ENCODE measurements around the gene NEDD4L. TPM values are rescaled to one million over a fixed set of nuclear protein-coding genes. Genes with fewer than 3 reads are reported as not detected.

NEDD4L gene
- total and polyA plus RNA-seq, 9 donors: 24.8 to 43.1 (median 34.0) TPM

GRCh38 chr18:58401191-58401590 lies 357.2 kb downstream of the NEDD4L start:
- Histone ChIP-seq H3K4me1 (ENCODE audit: control insufficient read depth, insufficient read depth, low read length) (peaks cover 21% of the 10 kb centered on the region), H3K27me3 (ENCODE audit: control insufficient read depth, insufficient read depth, low read length) (no peaks in the 10 kb centered on the region), H3K36me3 (ENCODE audit: control insufficient read depth, insufficient read depth, low read length) (peaks cover 9% of the 10 kb centered on the region), H3K4me3 (ENCODE audit: low read length) (no peak overlapping the region), H3K9me3 (replicated peaks; ENCODE audit: control insufficient read depth, low read depth, low read length) (no peaks in the 10 kb centered on the region), H3K27ac (ENCODE audit: low read length) (no peak overlapping the region)
- WGBS (ENCODE audit: insufficient coverage): no CpG with 5 or more reads among the region's 2 CpGs
- no peak for DNase-seq

- 48% methylated on average over 2 of the region's 9 CpGs for WGBS (ENCODE audit: insufficient coverage)
- peak; percentile 32 for DNase-seq
- H3K4me3 ChIP-seq (ENCODE audit: low read length): no peak overlapping the region
- H3K4me1 ChIP-seq (ENCODE audit: control insufficient read depth, insufficient read depth, low read length): peaks cover 19% of the 10 kb centered on the region
- H3K27ac ChIP-seq (ENCODE audit: low read length): no peak overlapping the region
- H3K9me3 ChIP-seq (replicated peaks; ENCODE audit: control insufficient read depth, low read depth, low read length): no peaks in the 10 kb centered on the region
- H3K27me3 ChIP-seq (ENCODE audit: control insufficient read depth, insufficient read depth, low read length): no peaks in the 10 kb centered on the region
- peaks cover 9% of the 10 kb centered on the region for H3K36me3 ChIP-seq (ENCODE audit: control insufficient read depth, insufficient read depth, low read length)
These were observed 358.2 kb downstream of the NEDD4L start for GRCh38 chr18:58402247-58402646.

GRCh38 chr18:58402951-58403702 lies 359.1 kb downstream of the NEDD4L start:
- Histone ChIP-seq H3K27ac (ENCODE audit: low read length) (no peak overlapping the region), H3K36me3 (ENCODE audit: control insufficient read depth, insufficient read depth, low read length) (peaks cover 5% of the 10 kb centered on the region), H3K4me3 (ENCODE audit: low read length) (no peak overlapping the region), H3K9me3 (replicated peaks; ENCODE audit: control insufficient read depth, low read depth, low read length) (no peaks in the 10 kb centered on the region), H3K27me3 (ENCODE audit: control insufficient read depth, insufficient read depth, low read length) (no peaks in the 10 kb centered on the region), H3K4me1 (ENCODE audit: control insufficient read depth, insufficient read depth, low read length) (peaks cover 19% of the 10 kb centered on the region)
- no peak for DNase-seq
- WGBS (ENCODE audit: insufficient coverage): 57% methylated on average over 10 of the region's 13 CpGs

DNA sequence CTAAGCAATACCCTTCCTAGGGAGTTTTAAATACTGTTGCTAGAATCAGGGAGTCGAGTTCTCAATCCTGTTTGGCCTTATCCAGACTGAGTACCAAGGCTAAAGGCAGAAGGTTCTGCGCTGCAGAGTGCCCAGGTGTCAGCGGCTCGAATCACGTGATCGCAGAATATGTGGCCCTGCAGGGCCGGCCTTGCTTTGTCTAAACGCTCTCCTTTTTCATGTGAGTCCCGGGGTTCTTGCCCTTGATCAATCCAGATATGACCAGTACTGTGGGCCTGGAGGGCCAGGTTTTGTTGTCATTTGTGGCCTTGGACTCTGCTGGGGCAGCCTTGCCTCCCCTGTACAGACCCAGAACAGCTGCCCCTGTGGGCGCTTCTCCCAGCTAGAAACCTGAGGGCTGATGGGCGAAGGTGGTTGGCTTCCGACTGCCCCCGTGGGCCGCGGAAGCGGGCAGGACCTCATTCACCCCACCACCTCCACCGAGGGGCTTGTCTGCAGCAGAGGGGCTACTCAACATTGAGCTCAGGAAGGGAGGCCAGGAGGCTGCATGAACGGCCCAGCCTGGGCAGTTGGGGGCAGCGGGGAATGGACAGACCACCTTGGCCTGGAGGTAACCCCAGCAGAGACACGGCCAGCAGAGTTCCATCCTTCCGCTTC lies 359.9 kb downstream of the NEDD4L start:
- DNase-seq: no peak
- Histone ChIP-seq H3K9me3 (replicated peaks; ENCODE audit: control insufficient read depth, low read depth, low read length) (no peaks in the 10 kb centered on the region), H3K27ac (ENCODE audit: low read length) (no peak overlapping the region), H3K36me3 (ENCODE audit: control insufficient read depth, insufficient read depth, low read length) (peaks cover 2% of the 10 kb centered on the region), H3K4me1 (ENCODE audit: control insufficient read depth, insufficient read depth, low read length) (peaks cover 19% of the 10 kb centered on the region), H3K4me3 (ENCODE audit: low read length) (no peak overlapping the region), H3K27me3 (ENCODE audit: control insufficient read depth, insufficient read depth, low read length) (no peaks in the 10 kb centered on the region)
- 87% methylated on average over 14 of the region's 21 CpGs for WGBS (ENCODE audit: insufficient coverage)

GRCh38 chr18:58405107-58405898 lies 361.3 kb downstream of the NEDD4L start:
- Histone ChIP-seq H3K27me3 (ENCODE audit: control insufficient read depth, insufficient read depth, low read length) (no peaks in the 10 kb centered on the region), H3K4me3 (ENCODE audit: low read length) (no peak overlapping the region), H3K36me3 (ENCODE audit: control insufficient read depth, insufficient read depth, low read length) (no peaks in the 10 kb centered on the region), H3K4me1 (ENCODE audit: control insufficient read depth, insufficient read depth, low read length) (peaks cover 19% of the 10 kb centered on the region), H3K9me3 (replicated peaks; ENCODE audit: control insufficient read depth, low read depth, low read length) (no peaks in the 10 kb centered on the region), H3K27ac (ENCODE audit: low read length) (no peak overlapping the region)
- WGBS (ENCODE audit: insufficient coverage): 90% methylated on average over 15 of the region's 16 CpGs
- DNase-seq: no peak

DNA sequence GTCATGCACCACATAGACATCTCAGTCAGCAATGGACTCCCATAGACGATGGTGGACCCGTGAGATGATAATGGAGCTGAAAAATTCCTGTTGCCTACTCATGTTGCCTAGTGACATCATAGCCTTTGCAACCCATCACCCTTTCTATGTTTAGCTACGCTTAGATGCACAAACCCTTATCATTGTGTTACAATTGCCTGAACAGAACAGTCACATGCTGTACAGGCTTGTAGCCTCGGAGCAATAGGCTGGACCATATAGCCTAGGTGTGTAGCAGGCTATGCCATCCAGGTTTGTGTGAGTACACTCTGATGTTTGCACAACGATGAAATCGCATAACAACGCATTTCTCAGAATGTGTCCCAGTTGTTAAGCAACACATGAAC lies 363.2 kb downstream of the NEDD4L start:
- H3K27me3 ChIP-seq (ENCODE audit: control insufficient read depth, insufficient read depth, low read length): no peaks in the 10 kb centered on the region
- H3K4me1 ChIP-seq (ENCODE audit: control insufficient read depth, insufficient read depth, low read length): peaks cover 12% of the 10 kb centered on the region
- WGBS (ENCODE audit: insufficient coverage): 75% methylated on average over 3 of the region's 7 CpGs
- H3K4me3 ChIP-seq (ENCODE audit: low read length): no peak overlapping the region
- DNase-seq: no peak
- H3K36me3 ChIP-seq (ENCODE audit: control insufficient read depth, insufficient read depth, low read length): no peaks in the 10 kb centered on the region
- H3K27ac ChIP-seq (ENCODE audit: low read length): no peak overlapping the region
- no peaks in the 10 kb centered on the region for H3K9me3 ChIP-seq (replicated peaks; ENCODE audit: control insufficient read depth, low read depth, low read length)

GRCh38 chr18:58407649-58408407 lies 363.8 kb downstream of the NEDD4L start:
- Histone ChIP-seq H3K9me3 (replicated peaks; ENCODE audit: control insufficient read depth, low read depth, low read length) (no peaks in the 10 kb centered on the region), H3K27ac (ENCODE audit: low read length) (no peak overlapping the region), H3K27me3 (ENCODE audit: control insufficient read depth, insufficient read depth, low read length) (no peaks in the 10 kb centered on the region), H3K4me1 (ENCODE audit: control insufficient read depth, insufficient read depth, low read length) (peaks cover 7% of the 10 kb centered on the region), H3K36me3 (ENCODE audit: control insufficient read depth, insufficient read depth, low read length) (no peaks in the 10 kb centered on the region), H3K4me3 (ENCODE audit: low read length) (no peak overlapping the region)
- 97% methylated on average over 3 of the region's 6 CpGs for WGBS (ENCODE audit: insufficient coverage)
- no peak for DNase-seq

DNA sequence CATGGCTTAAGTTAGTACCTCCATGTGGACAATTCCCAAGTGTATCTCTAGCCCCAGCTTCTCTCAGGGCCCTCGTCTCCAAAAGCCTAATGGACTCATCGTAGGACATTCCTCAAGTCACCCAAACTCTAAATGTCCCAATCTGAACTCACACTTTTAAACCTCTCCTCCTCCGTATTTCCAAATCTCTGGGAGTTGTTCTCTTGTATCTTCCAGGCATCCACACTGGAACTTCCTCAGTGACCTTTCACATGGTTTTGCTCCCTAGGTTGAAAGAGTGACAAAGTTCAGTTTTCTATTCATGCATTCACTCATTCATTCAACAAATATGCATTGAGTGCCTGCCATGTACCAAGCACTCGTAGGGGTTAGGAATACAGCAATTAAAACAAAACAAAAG lies 364.6 kb downstream of the NEDD4L start:
- Histone ChIP-seq H3K4me3 (ENCODE audit: low read length) (no peak overlapping the region), H3K27me3 (ENCODE audit: control insufficient read depth, insufficient read depth, low read length) (no peaks in the 10 kb centered on the region), H3K27ac (ENCODE audit: low read length) (no peak overlapping the region), H3K4me1 (ENCODE audit: control insufficient read depth, insufficient read depth, low read length) (no peaks in the 10 kb centered on the region), H3K36me3 (ENCODE audit: control insufficient read depth, insufficient read depth, low read length) (no peaks in the 10 kb centered on the region), H3K9me3 (replicated peaks; ENCODE audit: control insufficient read depth, low read depth, low read length) (no peaks in the 10 kb centered on the region)
- no peak for DNase-seq
- 79% methylated on average over 2 of the region's 4 CpGs for WGBS (ENCODE audit: insufficient coverage)

DNA sequence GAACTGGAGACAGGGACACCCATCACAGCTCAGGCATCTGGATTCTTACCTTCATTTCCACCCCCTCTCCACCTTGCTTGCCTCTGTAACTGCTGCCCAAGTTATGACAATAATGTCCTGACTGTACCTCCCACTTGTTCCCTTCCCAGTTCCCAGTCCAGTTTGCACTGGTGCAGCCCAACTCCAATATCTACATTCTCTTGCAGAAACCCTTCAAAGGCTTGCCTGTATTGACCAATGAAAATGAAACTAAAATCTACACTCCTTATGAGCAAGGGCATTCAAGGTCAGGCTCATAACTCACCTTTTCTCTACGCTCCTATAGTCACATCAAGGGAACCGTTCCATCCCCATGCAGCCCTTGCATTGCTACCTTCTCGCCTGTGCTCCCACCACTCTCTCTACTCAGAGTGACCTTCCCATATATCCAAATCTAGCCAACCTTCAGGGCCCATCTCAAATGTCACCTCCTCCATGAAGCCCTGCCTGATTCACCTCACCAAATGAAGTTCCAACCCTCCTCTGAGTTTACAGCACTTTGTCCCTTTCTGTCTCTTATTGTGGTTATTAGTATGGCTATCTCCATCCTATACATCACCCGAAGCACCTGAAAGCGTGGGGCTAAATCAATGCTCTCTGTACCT lies 365.9 kb downstream of the NEDD4L start:
- no peaks in the 10 kb centered on the region for H3K27me3 ChIP-seq (ENCODE audit: control insufficient read depth, insufficient read depth, low read length)
- H3K9me3 ChIP-seq (replicated peaks; ENCODE audit: control insufficient read depth, low read depth, low read length): no peaks in the 10 kb centered on the region
- no peaks in the 10 kb centered on the region for H3K4me1 ChIP-seq (ENCODE audit: control insufficient read depth, insufficient read depth, low read length)
- no peak for DNase-seq
- H3K4me3 ChIP-seq (ENCODE audit: low read length): no peak overlapping the region
- WGBS (ENCODE audit: insufficient coverage): 84% methylated on average over 4 of the region's 5 CpGs
- no peak overlapping the region for H3K27ac ChIP-seq (ENCODE audit: low read length)
- no peaks in the 10 kb centered on the region for H3K36me3 ChIP-seq (ENCODE audit: control insufficient read depth, insufficient read depth, low read length)
